SIG-M5 (cell line): ENCODE measurements around the gene ANKRD33.

Experiments used
- DNase-seq: peaks from one replicate; lab custom pipeline; 2025; lab: John Stamatoyannopoulos, UW

The ANKRD33 gene

DNA sequence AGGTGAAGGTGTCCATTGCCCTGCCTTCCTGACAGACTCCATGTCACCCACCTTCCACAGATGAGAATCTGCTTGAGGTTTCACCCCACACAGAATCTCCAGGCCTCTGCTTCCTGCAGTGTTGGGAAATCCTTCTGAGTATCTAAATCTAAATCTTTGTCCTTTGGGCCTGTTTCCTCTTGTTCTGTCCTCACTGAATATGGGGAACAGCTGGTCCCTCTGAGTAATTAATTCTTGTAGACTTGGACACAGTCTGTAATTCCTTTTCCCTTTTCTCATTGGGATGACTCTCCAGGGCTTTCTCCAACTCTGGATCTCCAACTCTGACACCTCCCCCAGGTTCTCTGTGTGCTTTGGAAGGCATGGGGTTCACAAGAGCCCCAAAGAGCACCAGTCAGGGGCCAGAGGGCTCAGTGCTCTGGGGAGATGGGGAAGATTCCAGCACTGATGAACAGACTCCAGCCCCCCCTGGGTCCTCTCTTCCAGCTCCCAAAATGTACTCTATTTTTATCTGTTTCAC, 17.1 kb downstream of the ANKRD33 start:
- DNase-seq = no peak

- no peak for DNase-seq
Measured at GRCh38 chr12:51905471-51906429, 17.8 kb downstream of the ANKRD33 start.

DNA sequence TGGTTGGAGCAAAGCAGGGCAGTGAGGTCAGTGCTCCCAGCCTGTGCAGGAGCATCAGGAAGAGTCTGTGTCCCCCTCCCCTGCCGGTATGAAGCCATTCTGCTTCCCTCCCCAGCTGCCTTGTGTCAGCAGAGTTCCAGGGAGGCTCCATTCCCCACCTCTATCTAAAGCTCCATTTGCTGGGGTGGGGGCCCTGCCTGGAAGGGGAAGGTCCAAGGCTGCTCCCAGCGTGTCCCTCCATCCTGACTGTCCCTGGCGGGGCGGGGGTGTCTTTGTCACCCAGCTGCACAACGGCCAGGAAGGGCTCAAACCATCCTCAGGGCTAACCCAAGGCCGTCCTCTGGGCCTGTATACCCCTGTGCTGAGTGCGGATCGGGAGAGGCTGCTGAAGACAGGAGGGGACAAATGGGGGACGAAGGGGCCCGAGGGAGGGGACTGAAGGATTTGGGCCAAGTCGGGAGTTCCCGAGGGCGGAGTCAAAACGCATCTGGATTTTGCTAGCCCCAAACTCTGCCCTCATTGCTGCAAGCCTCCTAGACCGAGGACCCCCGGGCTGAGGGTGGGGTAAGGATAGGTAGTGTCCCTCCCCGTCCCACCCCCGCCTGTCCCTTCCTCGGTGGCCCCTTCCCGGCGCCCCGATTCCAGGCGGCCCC, 18.7 kb downstream of the ANKRD33 start:
- no peak for DNase-seq

- no peak for DNase-seq
Measured at GRCh38 chr12:51907083-51907855, 19.4 kb downstream of the ANKRD33 start, which contains the start of gene ACVRL1. ACVRL1 (plus strand) TSS chr12:51907504; CDS start chr12:51912475, 4,971 bp downstream.

DNA sequence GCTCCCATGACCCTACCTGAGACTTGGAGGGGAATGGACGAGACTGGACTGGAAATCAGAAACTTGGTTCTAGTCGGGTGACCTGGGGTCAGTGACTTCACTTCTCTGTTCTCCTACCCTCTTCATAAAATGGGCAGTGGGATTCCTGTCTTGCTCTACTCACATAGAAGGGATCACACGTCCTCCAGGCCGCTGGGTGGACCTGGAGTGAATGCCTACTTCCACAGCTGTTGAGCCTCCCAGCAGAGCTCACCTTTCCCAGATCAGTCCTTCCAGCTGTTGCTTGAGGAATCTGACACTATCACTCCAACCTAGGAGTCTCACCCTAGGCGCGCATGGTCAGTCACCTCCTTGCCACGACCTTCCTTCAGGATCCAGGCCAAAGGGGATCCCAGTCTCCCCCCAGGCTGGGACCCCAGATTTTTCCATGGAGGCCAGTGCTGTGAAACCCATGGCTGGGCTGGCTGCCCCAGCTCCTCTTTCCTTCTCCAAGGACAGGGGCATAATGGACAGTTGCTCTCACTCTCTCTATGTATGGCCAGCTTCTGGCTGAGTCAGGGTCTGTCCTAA, 20.0 kb downstream of the ANKRD33 start:
- DNase-seq = no peak

- no peak for DNase-seq
Measured at GRCh38 chr12:51908876-51909592, 21.1 kb downstream of the ANKRD33 start.

GRCh38 chr12:51910168-51910567, 22.3 kb downstream of the ANKRD33 start:
- DNase-seq = no peak

GRCh38 chr12:51910691-51911090, 22.8 kb downstream of the ANKRD33 start:
- no peak for DNase-seq

DNA sequence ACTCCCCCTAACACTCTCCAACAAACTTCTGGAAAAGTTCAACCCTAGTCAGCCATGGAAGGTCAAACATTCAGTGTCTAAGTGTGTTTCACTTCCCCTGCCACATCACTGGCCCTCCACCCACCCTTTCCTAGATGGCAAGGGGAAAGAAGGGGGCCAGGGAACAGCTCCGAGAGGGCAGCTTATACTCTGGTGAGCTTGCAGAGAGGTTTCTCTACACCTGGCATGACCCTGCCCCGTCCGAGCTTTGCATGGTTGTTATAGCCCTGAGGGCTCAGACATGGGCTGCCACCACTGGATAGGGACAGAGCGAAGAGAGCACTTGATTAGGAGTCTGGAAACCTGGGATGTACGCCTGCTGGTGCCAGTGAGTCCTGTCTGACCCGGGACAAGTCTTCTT, 23.4 kb downstream of the ANKRD33 start:
- no peak for DNase-seq

DNA sequence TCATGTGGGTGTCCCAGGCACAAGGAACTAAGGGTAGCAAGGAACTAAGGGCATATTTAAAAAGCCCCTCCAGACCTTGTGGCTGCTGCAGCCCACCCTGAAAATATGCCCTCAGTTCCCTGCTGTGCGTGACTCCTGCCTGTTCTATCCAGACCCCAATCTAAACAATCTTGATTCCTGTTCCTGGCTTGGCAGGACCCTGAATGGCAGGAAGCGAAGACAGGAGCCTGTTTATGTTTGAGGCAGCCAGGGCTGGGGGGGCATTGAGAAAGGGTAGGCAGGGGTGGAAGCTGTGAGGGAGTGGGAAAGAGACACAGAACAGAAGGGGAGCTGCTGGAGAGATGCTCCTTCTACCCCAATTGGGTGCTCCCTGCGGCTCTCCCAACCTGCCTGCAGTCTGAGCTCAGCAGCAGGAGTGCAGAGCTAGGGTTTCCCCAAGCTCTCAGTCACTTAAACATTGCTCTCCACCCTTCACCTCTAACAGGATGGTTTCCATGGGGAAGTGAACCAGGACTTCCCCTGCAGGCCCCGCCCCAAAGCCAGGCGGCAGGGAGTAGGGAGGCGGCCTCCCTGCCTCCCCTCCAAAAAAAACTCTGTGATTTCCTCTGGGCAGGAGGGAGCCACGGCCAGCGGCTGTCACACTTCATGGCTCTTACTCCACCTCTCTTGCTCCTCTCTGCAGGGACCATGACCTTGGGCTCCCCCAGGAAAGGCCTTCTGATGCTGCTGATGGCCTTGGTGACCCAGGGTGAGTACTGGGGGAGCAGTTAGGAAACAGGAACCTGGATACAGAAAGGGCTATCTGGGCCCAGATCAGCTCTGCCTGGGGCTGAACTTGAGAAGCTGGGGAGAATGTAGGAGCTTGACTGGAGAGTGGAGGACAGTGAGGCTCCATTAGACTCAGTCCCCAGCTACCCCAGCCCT, 24.1 kb downstream of the ANKRD33 start:
- DNase-seq = no peak

GRCh38 chr12:51913071-51914033, 25.4 kb downstream of the ANKRD33 start:
- DNase-seq = no peak

GRCh38 chr12:51914034-51914923, 26.4 kb downstream of the ANKRD33 start:
- DNase-seq = no peak

GRCh38 chr12:51915003-51915625, 27.2 kb downstream of the ANKRD33 start:
- no peak for DNase-seq

- no peak for DNase-seq
Measured at GRCh38 chr12:51915951-51916350, 28.0 kb downstream of the ANKRD33 start.

DNA sequence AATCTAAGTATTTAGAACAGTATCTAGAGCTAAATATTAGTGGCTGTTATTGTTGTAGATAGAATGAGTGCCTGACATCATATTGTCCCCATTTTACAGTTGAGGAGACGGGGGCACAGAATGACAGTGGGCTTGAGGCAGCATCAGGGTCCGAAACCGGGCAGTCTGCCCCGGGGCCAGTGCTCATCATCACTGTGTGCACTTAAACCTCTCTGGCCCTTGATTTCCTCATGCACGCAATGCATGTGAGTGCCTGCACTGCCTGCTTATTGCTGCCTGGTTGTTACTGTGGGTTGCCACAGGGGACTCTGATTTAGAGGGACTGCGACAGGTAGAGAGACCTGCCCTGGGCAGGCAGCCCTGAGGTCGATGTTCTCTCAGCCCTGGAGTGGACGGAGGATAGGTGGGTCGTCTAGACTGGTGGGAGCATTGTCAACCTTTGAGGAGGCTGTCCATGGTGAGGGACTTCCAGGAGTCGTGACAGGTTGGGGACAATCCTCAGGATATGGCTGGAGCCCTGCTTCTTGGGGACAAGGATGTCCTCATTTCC, 29.2 kb downstream of the ANKRD33 start:
- no peak for DNase-seq

DNA sequence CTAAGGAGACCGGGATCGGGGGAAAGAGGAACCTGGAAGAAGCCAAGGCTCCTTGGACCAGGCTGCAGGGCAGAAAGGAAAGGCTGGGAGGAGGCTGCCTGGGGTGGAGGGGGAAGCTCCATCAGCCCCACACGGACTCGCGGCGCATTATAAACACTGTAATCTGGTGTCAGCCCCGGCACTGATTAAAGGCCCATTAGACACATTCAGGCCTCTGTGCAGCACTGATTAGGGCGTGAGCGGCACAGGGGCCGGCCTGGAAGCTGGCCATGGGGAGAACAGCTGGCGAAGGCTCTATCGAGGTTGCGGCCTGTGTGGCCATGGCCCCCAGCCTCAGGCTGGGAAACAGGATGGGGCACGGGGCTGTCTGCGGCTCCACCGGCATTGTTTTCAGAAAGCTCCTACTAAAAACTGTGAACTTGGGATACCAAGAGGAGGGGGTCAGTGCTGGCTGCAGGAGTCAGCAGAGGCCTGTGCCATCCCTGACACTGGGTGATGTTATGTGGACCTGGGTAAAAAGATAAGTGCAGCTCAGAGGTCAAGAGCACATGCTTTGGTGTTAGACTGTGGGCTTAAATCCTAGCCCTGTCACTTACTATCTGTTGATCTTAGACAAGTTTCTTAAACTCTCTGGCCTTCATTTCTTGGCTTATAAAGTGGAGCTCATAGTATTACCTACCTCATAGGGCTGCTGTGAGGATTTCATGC, 30.0 kb downstream of the ANKRD33 start:
- no peak for DNase-seq
